ENCODE measurements around the gene FAM13A. TPM values are rescaled to one million over a fixed set of nuclear protein-coding genes. Genes with fewer than 3 reads are reported as not detected.

Gene FAM13A
- total and polyA plus RNA-seq, 2 experiments from 2014 or later: 5.3 to 6.6 TPM

DNA sequence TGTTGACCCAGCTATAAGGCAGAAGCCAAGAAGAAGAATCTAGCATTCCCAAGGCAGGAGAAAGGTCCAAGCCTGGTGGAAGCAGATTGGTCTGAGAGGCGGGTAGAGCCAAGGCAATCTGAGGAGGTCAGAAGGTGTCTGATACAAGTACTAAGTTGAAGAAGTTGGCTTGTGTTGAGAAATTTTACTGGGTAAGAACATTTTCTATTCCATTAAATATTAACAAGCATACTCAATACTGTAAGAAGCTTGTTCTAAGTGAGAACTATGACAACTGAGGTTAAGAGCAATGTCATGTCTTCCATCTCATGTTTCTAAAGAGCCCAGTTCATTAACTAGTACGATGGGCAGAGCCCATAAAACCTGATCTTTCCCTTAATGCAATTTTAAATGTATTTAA is 75.0 kb downstream of the FAM13A start:
- WGBS, 2 experiments (ENCODE audit: low coverage in 1 of 2, low lambda C conversion rate in 2 of 2, missing lambda C conversion rate in 2 of 2): 86 to 94% methylated on average over 2 of the region's 2 CpGs
- no peak overlapping the region for H3K9ac ChIP-seq
- no peak for TF ChIP-seq EZH2phosphoT487 (IDR thresholded peaks at IDR 0.05; ENCODE audit: insufficient read depth, low read depth)
- TF ChIP-seq EZH2 (IDR thresholded peaks at IDR 0.05; ENCODE audit: insufficient read depth, poor library complexity, severe bottlenecking): no peak
- no peaks in the 10 kb centered on the region for H3K9me2 ChIP-seq (ENCODE audit: insufficient read depth)
- H2AFZ ChIP-seq: no peak overlapping the region
- H3K36me3 ChIP-seq (ENCODE audit: low read depth): no peaks in the 10 kb centered on the region
- no peaks in the 10 kb centered on the region for H3K27me3 ChIP-seq (replicated peaks; ENCODE audit: insufficient read depth)
- peaks cover 9% of the 10 kb centered on the region; the same call in 1 of the 2 replicates for H3K4me1 ChIP-seq (ENCODE audit: insufficient read depth)
- DNase-seq: no peak
- no peak overlapping the region for H3K27ac ChIP-seq
- no peaks in the 10 kb centered on the region for H3K79me2 ChIP-seq (ENCODE audit: insufficient read depth)
- no peak overlapping the region for H3K4me2 ChIP-seq (ENCODE audit: unreplicated experiment)
- in situ Hi-C loops (cut with MboI): no loop called here
- H4K20me1 ChIP-seq (ENCODE audit: insufficient read depth): peaks cover 3% of the 10 kb centered on the region; the same call in 1 of the 2 replicates
- no peak overlapping the region for H3K4me3 ChIP-seq
- H3K9me3 ChIP-seq (ENCODE audit: low read depth): no peaks in the 10 kb centered on the region
- H3F3A ChIP-seq (ENCODE audit: insufficient read depth): no peaks in the 10 kb centered on the region

DNA sequence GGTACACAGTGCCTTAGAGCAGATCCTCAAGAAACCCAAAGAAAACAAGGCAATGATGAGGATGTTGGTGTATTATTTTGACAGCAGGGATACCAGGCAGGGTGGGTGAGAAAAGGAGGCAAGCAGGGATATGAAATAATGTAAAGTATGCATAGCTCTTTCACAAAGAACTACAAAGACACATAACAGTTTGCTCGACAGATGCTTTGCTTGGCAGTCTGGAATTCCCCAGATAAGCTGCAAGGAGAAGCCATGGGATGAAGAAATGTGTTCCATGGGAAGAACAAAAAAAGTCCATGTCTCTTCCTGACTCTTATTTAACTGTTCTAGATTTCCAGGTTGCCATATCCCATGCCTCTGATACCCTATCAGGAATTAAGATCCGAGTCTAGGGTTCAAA is 75.4 kb downstream of the FAM13A start:
- Histone ChIP-seq H3K27ac (no peak overlapping the region), H2AFZ (no peak overlapping the region), H3K79me2 (ENCODE audit: insufficient read depth) (no peaks in the 10 kb centered on the region), H3K9ac (no peak overlapping the region), H3K4me1 (ENCODE audit: insufficient read depth) (peaks cover 9% of the 10 kb centered on the region; the same call in 1 of the 2 replicates), H3K4me3 (no peak overlapping the region), H3K9me3 (ENCODE audit: low read depth) (no peaks in the 10 kb centered on the region), H3K36me3 (ENCODE audit: low read depth) (no peaks in the 10 kb centered on the region), H3K27me3 (replicated peaks; ENCODE audit: insufficient read depth) (no peaks in the 10 kb centered on the region), H3K4me2 (ENCODE audit: unreplicated experiment) (no peak overlapping the region), H4K20me1 (ENCODE audit: insufficient read depth) (peaks cover 3% of the 10 kb centered on the region; the same call in 1 of the 2 replicates), H3F3A (ENCODE audit: insufficient read depth) (no peaks in the 10 kb centered on the region), H3K9me2 (ENCODE audit: insufficient read depth) (no peaks in the 10 kb centered on the region)
- no peak for DNase-seq
- WGBS, 2 experiments (ENCODE audit: low coverage in 1 of 2, low lambda C conversion rate in 2 of 2, missing lambda C conversion rate in 2 of 2): 94 to 98% methylated on average over 2 of the region's 2 CpGs
- in situ Hi-C loops (cut with MboI): no loop called here
- no peak for TF ChIP-seq EZH2 (IDR thresholded peaks at IDR 0.05; ENCODE audit: insufficient read depth, poor library complexity, severe bottlenecking)

DNA sequence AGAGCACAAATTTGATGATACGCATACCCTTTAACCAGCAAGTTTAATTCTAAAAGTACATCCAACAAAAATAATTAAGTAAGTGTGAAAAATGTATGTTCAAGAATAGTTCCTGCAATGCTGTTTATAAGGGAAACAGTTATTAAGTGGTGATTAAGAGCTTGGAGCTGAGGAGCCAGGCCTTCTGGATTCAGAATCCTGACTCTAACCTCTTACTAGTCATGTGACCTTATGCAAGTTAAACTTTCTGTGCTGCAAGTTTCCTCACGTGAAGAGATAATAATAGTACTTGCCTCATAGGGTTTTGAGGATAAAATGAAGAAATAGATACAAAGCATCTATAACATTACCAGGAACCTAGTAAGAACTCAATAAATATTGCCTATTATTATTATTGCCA is 77.7 kb downstream of the FAM13A start:
- no peaks in the 10 kb centered on the region for H3F3A ChIP-seq (ENCODE audit: insufficient read depth)
- in situ Hi-C loops (cut with MboI): no loop called here
- H2AFZ ChIP-seq: no peak overlapping the region
- H4K20me1 ChIP-seq (ENCODE audit: insufficient read depth): no peaks in the 10 kb centered on the region
- 73 to 84% methylated on average over 2 of the region's 2 CpGs for WGBS, 2 experiments (ENCODE audit: low coverage in 1 of 2, low lambda C conversion rate in 2 of 2, missing lambda C conversion rate in 2 of 2)
- no peaks in the 10 kb centered on the region for H3K27me3 ChIP-seq (replicated peaks; ENCODE audit: insufficient read depth)
- no peak for TF ChIP-seq EZH2phosphoT487 (IDR thresholded peaks at IDR 0.05; ENCODE audit: insufficient read depth, low read depth)
- no peak for TF ChIP-seq EZH2 (IDR thresholded peaks at IDR 0.05; ENCODE audit: insufficient read depth, poor library complexity, severe bottlenecking)
- no peaks in the 10 kb centered on the region for H3K9me2 ChIP-seq (ENCODE audit: insufficient read depth)
- no peak overlapping the region for H3K9ac ChIP-seq
- H3K79me2 ChIP-seq (ENCODE audit: insufficient read depth): no peaks in the 10 kb centered on the region
- H3K4me3 ChIP-seq: no peak overlapping the region
- no peaks in the 10 kb centered on the region for H3K4me1 ChIP-seq (ENCODE audit: insufficient read depth)
- peak; percentile 5 for DNase-seq
- H3K4me2 ChIP-seq (ENCODE audit: unreplicated experiment): no peak overlapping the region
- no peak overlapping the region for H3K27ac ChIP-seq
- no peaks in the 10 kb centered on the region for H3K9me3 ChIP-seq (ENCODE audit: low read depth)
- H3K36me3 ChIP-seq (ENCODE audit: low read depth): no peaks in the 10 kb centered on the region

DNA sequence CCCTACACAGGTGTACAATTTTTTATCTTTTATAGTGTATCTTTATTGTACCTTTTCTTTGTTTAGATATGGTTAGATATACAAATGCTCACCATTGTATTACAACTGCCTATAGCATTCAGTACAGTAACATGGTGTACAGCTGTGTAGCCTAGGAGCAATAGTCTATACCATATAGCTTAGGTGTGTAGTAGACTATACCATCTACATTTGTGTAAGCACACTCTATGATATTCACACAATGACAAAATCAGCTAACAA is 80.3 kb downstream of the FAM13A start:
- H3K9ac ChIP-seq: no peak overlapping the region

More for the DNA sequence above, 80.3 kb downstream of the FAM13A start:
- no peaks in the 10 kb centered on the region for H3F3A ChIP-seq (ENCODE audit: insufficient read depth)
- no peak for DNase-seq
- H4K20me1 ChIP-seq (ENCODE audit: insufficient read depth): no peaks in the 10 kb centered on the region
- no peak overlapping the region for H3K4me2 ChIP-seq (ENCODE audit: unreplicated experiment)
- H3K27ac ChIP-seq: no peak overlapping the region
- in situ Hi-C loops (cut with MboI): no loop called here
- no peaks in the 10 kb centered on the region for H3K9me2 ChIP-seq (ENCODE audit: insufficient read depth)
- no peak overlapping the region for H3K4me3 ChIP-seq
- TF ChIP-seq EZH2phosphoT487 (IDR thresholded peaks at IDR 0.05; ENCODE audit: insufficient read depth, low read depth) (no peak), EZH2 (IDR thresholded peaks at IDR 0.05; ENCODE audit: insufficient read depth, poor library complexity, severe bottlenecking) (no peak)
- H3K79me2 ChIP-seq (ENCODE audit: insufficient read depth): no peaks in the 10 kb centered on the region
- H3K4me1 ChIP-seq (ENCODE audit: insufficient read depth): no peaks in the 10 kb centered on the region
- H3K9me3 ChIP-seq (ENCODE audit: low read depth): no peaks in the 10 kb centered on the region
- no peaks in the 10 kb centered on the region for H3K27me3 ChIP-seq (replicated peaks; ENCODE audit: insufficient read depth)
- H2AFZ ChIP-seq: no peak overlapping the region
- H3K36me3 ChIP-seq (ENCODE audit: low read depth): no peaks in the 10 kb centered on the region
